Spleen (tissue), 11 donors: ENCODE measurements around the gene COA1. TPM values are rescaled to one million over a fixed set of nuclear protein-coding genes. Genes with fewer than 3 reads are reported as not detected.

Experiments
- DNase-seq: peaks from one replicate; pipeline ENCODE4 v3.0.0-alpha.2; 2020
- H3K27ac ChIP-seq, 8 donors: fragments of 200-600 bp; sonication (generic) in 7 of 8; 1 replicate in 4 of 8; 2 replicates in 4 of 8; pipeline versions ENCODE4 v1.5.0 to v1.8.0; 2016 to 2021; ENCODE audit warnings: inconsistent platforms in 4 of 8, mild to moderate bottlenecking in 4 of 8, moderate library complexity in 1 of 8
- H3K27me3 ChIP-seq, 7 donors: fragments of 200-600 bp; sonication (generic) in 6 of 7; replicated peaks in 1 of 7; 1 replicate in 4 of 7; 2 replicates in 3 of 7; pipeline versions ENCODE4 v1.5.0 to v1.8.0; 2016 to 2021; ENCODE audit warnings: inconsistent platforms in 3 of 7, mild to moderate bottlenecking in 1 of 7
- H3K36me3 ChIP-seq, 6 donors: fragments of 200-600 bp; sonication (generic) in 5 of 6; 1 replicate in 4 of 6; 2 replicates in 2 of 6; pipeline versions ENCODE4 v1.5.0 to v1.8.0; 2016 to 2021; ENCODE audit warnings: inconsistent platforms in 2 of 6
- H3K4me1 ChIP-seq, 6 donors: fragments of 200-600 bp; sonication (generic) in 5 of 6; 1 replicate in 3 of 6; 2 replicates in 3 of 6; pipeline versions ENCODE4 v1.5.0 to v1.8.0; 2016 to 2021; ENCODE audit warnings: inconsistent platforms in 3 of 6
- H3K4me3 ChIP-seq, 8 donors: fragments of 200-600 bp; sonication (generic) in 7 of 8; 1 replicate in 4 of 8; 2 replicates in 4 of 8; pipeline versions ENCODE4 v1.5.0 to v1.8.0; 2016 to 2021; ENCODE audit warnings: inconsistent platforms in 4 of 8, mild to moderate bottlenecking in 4 of 8, moderate library complexity in 2 of 8
- H3K9me3 ChIP-seq, 8 donors: fragments of 200-600 bp; sonication (generic) in 7 of 8; 1 replicate in 4 of 8; 2 replicates in 4 of 8; pipeline versions ENCODE4 v1.5.0 to v1.8.0; 2016 to 2021; ENCODE audit warnings: inconsistent platforms in 4 of 8
- CTCF ChIP-seq, 11 experiments: fragments of 200-600 bp in 7 of 11; fragments of 450-650 bp in 4 of 11; sonication (generic) in 4 of 11; IDR thresholded peaks in 8 of 11; conservative IDR thresholded peaks in 3 of 11; 1 replicate in 7 of 11; 2 replicates in 4 of 11; pipeline versions ENCODE4 v1.4.0 to v1.8.0; 2016 to 2021; ENCODE audit warnings: antibody characterized with exemption in 11 of 11, inconsistent platforms in 4 of 11, mild to moderate bottlenecking in 1 of 11
- POLR2A ChIP-seq, 3 donors: fragments of 450-650 bp; IDR thresholded peaks; one replicate each; pipeline ENCODE4 v1.5.1; 2017; ENCODE audit warnings: antibody characterized with exemption in 3 of 3, mild to moderate bottlenecking in 1 of 3
- POLR2AphosphoS5 ChIP-seq, 3 donors: sonication (generic); formaldehyde crosslinking; IDR thresholded peaks; one replicate each; pipeline ENCODE4 v1.5.1; 2017; ENCODE audit warnings: antibody characterized with exemption in 3 of 3
- WGBS, 5 donors: extraction: QIAGEN DNeasy Blood & Tissue Kit in 3 of 5; methylation state at CpG; one replicate each; pipeline versions ENCODE4 v1.1.5 to v1.1.7; 2013 to 2018; 5-methylcytosine and 5-hydroxymethylcytosine counted together
- intact Hi-C: fragments of 100-400 bp; cut with DNase I; formaldehyde crosslinking; loops from one replicate; pipeline ENCODE4 v1.15.0; 2023; ENCODE audit warnings: low total_unique reads
- polyA plus RNA-seq, 3 donors: library from polyadenylated mRNA; stranded (reverse); fragments of 200-250 nt; gene quantifications; one replicate each; pipeline ENCODE4 v1.2.1, GENCODE V29; 2013
- total RNA-seq, 7 donors: library from RNA; depleted of rRNA in 3 of 7; stranded (reverse); fragments of >200 nt in 3 of 7; fragmentation: NEBNext Ultra II Directional in 4 of 7; extraction: Animal tissue kit (Norgen Biotek cat#: 25700) in 4 of 7; gene quantifications; one replicate each; pipeline versions ENCODE4 v1.1.0 to v1.2.1, GENCODE V29; 2016 to 2021
- donor health status: healthy with polysubstance abuse.
- donor health status: DM: no; HTN: no; CAD: no; lungs with moderate emphysema.
- donor health status: DM: no; HTN: no; CAD: no.
- donor health status: Bipolar disorder and iron deficiency.
- donor health status: healthy.
- donor health status: DM: no; HTN: no; CAD: no.
- donor health status: DM: yes; HTN: yes; CAD: no.

Gene COA1
- total and polyA plus RNA-seq, 10 donors, result 48.3 to 102 (median 67.2) TPM

GRCh38 chr7:43660141-43660540 lies 69.2 kb downstream of the COA1 start:
- DNase-seq, result no peak
- intact Hi-C loops, result no loop called here
- peaks cover 11 to 60% (median 18%) of the 10 kb centered on the region in 6 donors for H3K4me1 ChIP-seq
- H3K27ac ChIP-seq, result no peak overlapping the region
- WGBS, 5 donors, result 92 to 99% (median 94%) methylated on average over 2 of the region's 2 CpGs
- no peaks in the 10 kb centered on the region for H3K9me3 ChIP-seq
- H3K4me3 ChIP-seq, result no peak overlapping the region
- TF ChIP-seq POLR2A (IDR thresholded peaks at IDR 0.05) (no peak), CTCF (IDR thresholded peaks at IDR 0.05 in 8 of 11, conservative IDR thresholded peaks at IDR 0.05 in 3 of 11) (no peak), POLR2AphosphoS5 (IDR thresholded peaks at IDR 0.05) (no peak)
- H3K36me3 ChIP-seq, result peaks cover 0 to 15% (median 0%) of the 10 kb centered on the region in 6 donors
- H3K27me3 ChIP-seq, result no peaks in the 10 kb centered on the region

- H3K36me3 ChIP-seq, result peaks cover 0 to 15% (median 0%) of the 10 kb centered on the region in 6 donors
- H3K27ac ChIP-seq, result peak overlapping the region in 5 of 8 donors; percentile 43 to 64 (median 61)
- DNase-seq, result no peak
- H3K4me1 ChIP-seq, result peaks cover 11 to 60% (median 19%) of the 10 kb centered on the region in 6 donors
- intact Hi-C loops, result no loop called here
- TF ChIP-seq POLR2AphosphoS5 (IDR thresholded peaks at IDR 0.05) (no peak), POLR2A (IDR thresholded peaks at IDR 0.05) (no peak), CTCF (IDR thresholded peaks at IDR 0.05 in 8 of 11, conservative IDR thresholded peaks at IDR 0.05 in 3 of 11) (no peak)
- H3K27me3 ChIP-seq, result no peaks in the 10 kb centered on the region
- H3K4me3 ChIP-seq, result no peak overlapping the region
- H3K9me3 ChIP-seq, result no peaks in the 10 kb centered on the region
These were observed 69.8 kb downstream of the COA1 start for GRCh38 chr7:43659549-43659896.

GRCh38 chr7:43658718-43659548 lies 70.4 kb downstream of the COA1 start:
- 69 to 80% (median 76%) methylated on average over 7 of the region's 7 CpGs for WGBS, 5 donors
- DNase-seq, result no peak
- H3K27ac ChIP-seq, result peak overlapping the region; percentile 43 to 64 (median 56)
- intact Hi-C loops, result no loop called here
- no peak for TF ChIP-seq POLR2AphosphoS5 (IDR thresholded peaks at IDR 0.05)
- TF ChIP-seq CTCF (IDR thresholded peaks at IDR 0.05 in 8 of 11, conservative IDR thresholded peaks at IDR 0.05 in 3 of 11), result no peak
- no peak for TF ChIP-seq POLR2A (IDR thresholded peaks at IDR 0.05)
- H3K4me1 ChIP-seq, result peaks cover 17 to 60% (median 24%) of the 10 kb centered on the region in 6 donors
- no peaks in the 10 kb centered on the region for H3K9me3 ChIP-seq
- H3K27me3 ChIP-seq, result no peaks in the 10 kb centered on the region
- peaks cover 0 to 15% (median 0%) of the 10 kb centered on the region in 6 donors for H3K36me3 ChIP-seq
- H3K4me3 ChIP-seq, result no peak overlapping the region

- WGBS, 5 donors, result 93 to 100% (median 96%) methylated on average over 2 of the region's 2 CpGs
- intact Hi-C loops, result no loop called here
These were observed 72.3 kb downstream of the COA1 start for GRCh38 chr7:43656997-43657396.

More at GRCh38 chr7:43656997-43657396, 72.3 kb downstream of the COA1 start:
- peaks cover 27 to 78% (median 42%) of the 10 kb centered on the region in 6 donors for H3K4me1 ChIP-seq
- TF ChIP-seq POLR2A (IDR thresholded peaks at IDR 0.05) (no peak), CTCF (IDR thresholded peaks at IDR 0.05 in 8 of 11, conservative IDR thresholded peaks at IDR 0.05 in 3 of 11) (no peak), POLR2AphosphoS5 (IDR thresholded peaks at IDR 0.05) (no peak)
- no peak overlapping the region for H3K27ac ChIP-seq
- no peak for DNase-seq
- H3K4me3 ChIP-seq, result no peak overlapping the region
- no peaks in the 10 kb centered on the region for H3K9me3 ChIP-seq
- no peaks in the 10 kb centered on the region for H3K27me3 ChIP-seq
- peaks cover 0 to 12% (median 0%) of the 10 kb centered on the region in 6 donors for H3K36me3 ChIP-seq
